ENCODE results near the gene PNLIPRP3.
A peak's percentile ranks its signal among the peaks of the same experiment; 100 is the strongest.

The PNLIPRP3 gene

GRCh38 chr10:116430288-116430687 lies 2.6 kb downstream of the PNLIPRP3 start:
- Histone ChIP-seq H3K79me2 (ENCODE audit: insufficient read depth, low read length) (no peaks in the 10 kb centered on the region), H2AFZ (ENCODE audit: low read length) (no peak overlapping the region), H3K4me3 (ENCODE audit: low read length, poor library complexity, severe bottlenecking) (no peak overlapping the region), H3F3A (ENCODE audit: low read depth) (no peaks in the 10 kb centered on the region), H3K9me2 (replicated peaks; ENCODE audit: low read depth, low read length) (no peaks in the 10 kb centered on the region), H3K9me3 (ENCODE audit: insufficient read depth, low read depth, low read length) (no peaks in the 10 kb centered on the region), H3K27me3 (ENCODE audit: insufficient read depth, low read length, poor library complexity, severe bottlenecking) (no peaks in the 10 kb centered on the region), H3K36me3 (ENCODE audit: insufficient read depth, low read length) (no peaks in the 10 kb centered on the region), H3K4me2 (ENCODE audit: low read depth, low read length, poor library complexity, severe bottlenecking) (peak overlapping the region; percentile 24), H3K4me1 (ENCODE audit: insufficient read depth, low read length, poor library complexity, severe bottlenecking) (peaks cover 18% of the 10 kb centered on the region), H3K9ac (ENCODE audit: low read depth, low read length, poor library complexity, severe bottlenecking) (no peak overlapping the region), H4K20me1 (ENCODE audit: insufficient read depth, low read length, poor library complexity, severe bottlenecking) (no peaks in the 10 kb centered on the region)
- TF ChIP-seq CTCF (conservative IDR thresholded peaks at IDR 0.05; ENCODE audit: low read length), result no peak
- TF ChIP-seq EZH2phosphoT487 (IDR thresholded peaks at IDR 0.05; ENCODE audit: borderline replicate concordance), result no peak

GRCh38 chr10:116431598-116431997 lies 4.0 kb downstream of the PNLIPRP3 start:
- Histone ChIP-seq H3K27me3 (ENCODE audit: insufficient read depth, low read length, poor library complexity, severe bottlenecking) (no peaks in the 10 kb centered on the region), H3F3A (ENCODE audit: low read depth) (peaks cover 2% of the 10 kb centered on the region; the same call in 1 of the 2 replicates), H3K36me3 (ENCODE audit: insufficient read depth, low read length) (no peaks in the 10 kb centered on the region), H3K9ac (ENCODE audit: low read depth, low read length, poor library complexity, severe bottlenecking) (no peak overlapping the region), H3K79me2 (ENCODE audit: insufficient read depth, low read length) (no peaks in the 10 kb centered on the region), H3K4me1 (ENCODE audit: insufficient read depth, low read length, poor library complexity, severe bottlenecking) (peaks cover 23% of the 10 kb centered on the region), H3K9me2 (replicated peaks; ENCODE audit: low read depth, low read length) (no peaks in the 10 kb centered on the region), H4K20me1 (ENCODE audit: insufficient read depth, low read length, poor library complexity, severe bottlenecking) (no peaks in the 10 kb centered on the region), H3K4me3 (ENCODE audit: low read length, poor library complexity, severe bottlenecking) (no peak overlapping the region), H3K9me3 (ENCODE audit: insufficient read depth, low read depth, low read length) (no peaks in the 10 kb centered on the region), H2AFZ (ENCODE audit: low read length) (no peak overlapping the region), H3K4me2 (ENCODE audit: low read depth, low read length, poor library complexity, severe bottlenecking) (no peak overlapping the region)
- no peak for TF ChIP-seq CTCF (conservative IDR thresholded peaks at IDR 0.05; ENCODE audit: low read length)
- no peak for TF ChIP-seq EZH2phosphoT487 (IDR thresholded peaks at IDR 0.05; ENCODE audit: borderline replicate concordance)

GRCh38 chr10:116437076-116437692 lies 9.5 kb downstream of the PNLIPRP3 start:
- TF ChIP-seq CTCF (conservative IDR thresholded peaks at IDR 0.05; ENCODE audit: low read length), result no peak
- no peak for TF ChIP-seq EZH2phosphoT487 (IDR thresholded peaks at IDR 0.05; ENCODE audit: borderline replicate concordance)
- Histone ChIP-seq H3K36me3 (ENCODE audit: insufficient read depth, low read length) (no peaks in the 10 kb centered on the region), H3K9me2 (replicated peaks; ENCODE audit: low read depth, low read length) (no peaks in the 10 kb centered on the region), H3K4me3 (ENCODE audit: low read length, poor library complexity, severe bottlenecking) (peak overlapping the region; percentile 5), H3F3A (ENCODE audit: low read depth) (peaks cover 8% of the 10 kb centered on the region), H4K20me1 (ENCODE audit: insufficient read depth, low read length, poor library complexity, severe bottlenecking) (no peaks in the 10 kb centered on the region), H3K27me3 (ENCODE audit: insufficient read depth, low read length, poor library complexity, severe bottlenecking) (no peaks in the 10 kb centered on the region), H3K79me2 (ENCODE audit: insufficient read depth, low read length) (no peaks in the 10 kb centered on the region), H3K9me3 (ENCODE audit: insufficient read depth, low read depth, low read length) (no peaks in the 10 kb centered on the region), H3K4me2 (ENCODE audit: low read depth, low read length, poor library complexity, severe bottlenecking) (peak overlapping the region; percentile 62), H3K4me1 (ENCODE audit: insufficient read depth, low read length, poor library complexity, severe bottlenecking) (peaks cover 22% of the 10 kb centered on the region), H2AFZ (ENCODE audit: low read length) (no peak overlapping the region), H3K9ac (ENCODE audit: low read depth, low read length, poor library complexity, severe bottlenecking) (no peak overlapping the region)
